NCI-H2029 treated with DMSO at 0.1 percent for 48 hours (cell line): ENCODE data around the gene CRACDL.

Experiments used
- DNase-seq: peaks from one replicate; lab custom pipeline; 2025; lab: John Stamatoyannopoulos, UW

Gene CRACDL, protein sequence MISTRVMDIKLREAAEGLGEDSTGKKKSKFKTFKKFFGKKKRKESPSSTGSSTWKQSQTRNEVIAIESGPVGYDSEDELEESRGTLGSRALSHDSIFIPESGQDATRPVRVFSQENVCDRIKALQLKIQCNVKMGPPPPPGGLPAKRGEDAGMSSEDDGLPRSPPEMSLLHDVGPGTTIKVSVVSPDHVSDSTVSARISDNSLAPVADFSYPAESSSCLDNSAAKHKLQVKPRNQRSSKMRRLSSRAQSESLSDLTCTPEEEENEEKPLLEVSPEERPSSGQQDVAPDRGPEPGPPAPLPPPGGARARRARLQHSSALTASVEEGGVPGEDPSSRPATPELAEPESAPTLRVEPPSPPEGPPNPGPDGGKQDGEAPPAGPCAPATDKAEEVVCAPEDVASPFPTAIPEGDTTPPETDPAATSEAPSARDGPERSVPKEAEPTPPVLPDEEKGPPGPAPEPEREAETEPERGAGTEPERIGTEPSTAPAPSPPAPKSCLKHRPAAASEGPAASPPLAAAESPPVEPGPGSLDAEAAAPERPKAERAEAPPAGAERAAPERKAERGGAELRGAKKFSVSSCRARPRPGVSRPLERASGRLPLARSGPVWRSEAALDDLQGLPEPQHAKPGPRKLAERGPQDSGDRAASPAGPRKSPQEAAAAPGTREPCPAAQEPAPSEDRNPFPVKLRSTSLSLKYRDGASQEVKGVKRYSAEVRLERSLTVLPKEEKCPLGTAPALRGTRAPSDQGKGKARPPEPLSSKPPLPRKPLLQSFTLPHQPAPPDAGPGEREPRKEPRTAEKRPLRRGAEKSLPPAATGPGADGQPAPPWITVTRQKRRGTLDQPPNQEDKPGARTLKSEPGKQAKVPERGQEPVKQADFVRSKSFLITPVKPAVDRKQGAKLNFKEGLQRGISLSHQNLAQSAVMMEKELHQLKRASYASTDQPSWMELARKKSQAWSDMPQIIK

DNA sequence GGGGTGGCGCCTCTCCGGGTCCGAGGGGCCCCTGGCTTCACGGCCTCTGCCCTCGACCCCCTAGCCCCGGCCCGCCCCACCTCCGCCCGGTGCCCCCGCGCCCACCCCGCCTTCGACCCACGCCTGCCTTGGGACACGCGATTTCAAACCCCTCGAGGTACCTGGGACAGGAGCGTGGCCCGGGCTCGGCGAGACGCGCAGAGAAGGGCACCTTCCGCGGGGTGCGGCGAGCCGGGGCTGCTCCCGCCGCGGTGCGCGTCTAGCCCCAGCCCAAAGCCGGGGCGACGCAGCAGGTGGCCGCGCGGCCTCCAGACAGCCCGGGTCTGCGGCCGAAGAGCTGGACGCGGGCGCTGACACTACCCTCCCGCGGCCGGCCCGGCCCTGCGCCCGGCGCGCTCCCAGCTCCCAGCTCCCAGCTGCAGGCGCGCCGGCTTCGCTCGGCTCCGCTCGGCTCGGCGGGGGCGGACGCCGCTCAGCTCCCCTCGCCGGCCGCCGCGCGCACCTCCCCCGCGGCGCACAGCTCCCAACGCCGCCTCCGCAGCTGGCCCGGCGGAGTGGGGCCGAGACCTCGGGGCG lies at the start of gene CRACDL:
CRACDL (minus strand) TSS at position 449 of the 576 bp plus-strand sequence. CDS start 89,425 bp downstream, outside the sequence.
- DNase-seq: no peak

DNA sequence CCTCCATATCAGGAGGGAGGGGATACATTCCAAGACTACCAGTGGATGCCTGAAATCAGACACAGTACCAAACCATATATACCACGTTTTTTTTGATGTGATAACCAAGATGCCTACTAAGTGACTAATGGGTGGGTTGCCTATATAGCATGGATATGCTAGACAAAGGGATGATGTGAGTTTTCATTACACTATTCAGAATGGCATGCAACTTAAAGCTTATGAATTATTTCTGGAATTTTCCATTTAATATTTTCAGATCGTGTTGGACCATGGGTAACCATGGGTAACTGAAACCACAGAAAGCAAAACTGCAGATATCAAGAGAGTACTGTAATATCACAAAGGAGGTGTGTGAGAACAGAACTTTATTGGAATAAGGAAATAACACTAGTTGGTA lies 39.6 kb upstream of the CRACDL start:
- DNase-seq: no peak

- DNase-seq: no peak
These were observed 36.6 kb upstream of the CRACDL start for GRCh38 chr2:98972582-98973167.

DNA sequence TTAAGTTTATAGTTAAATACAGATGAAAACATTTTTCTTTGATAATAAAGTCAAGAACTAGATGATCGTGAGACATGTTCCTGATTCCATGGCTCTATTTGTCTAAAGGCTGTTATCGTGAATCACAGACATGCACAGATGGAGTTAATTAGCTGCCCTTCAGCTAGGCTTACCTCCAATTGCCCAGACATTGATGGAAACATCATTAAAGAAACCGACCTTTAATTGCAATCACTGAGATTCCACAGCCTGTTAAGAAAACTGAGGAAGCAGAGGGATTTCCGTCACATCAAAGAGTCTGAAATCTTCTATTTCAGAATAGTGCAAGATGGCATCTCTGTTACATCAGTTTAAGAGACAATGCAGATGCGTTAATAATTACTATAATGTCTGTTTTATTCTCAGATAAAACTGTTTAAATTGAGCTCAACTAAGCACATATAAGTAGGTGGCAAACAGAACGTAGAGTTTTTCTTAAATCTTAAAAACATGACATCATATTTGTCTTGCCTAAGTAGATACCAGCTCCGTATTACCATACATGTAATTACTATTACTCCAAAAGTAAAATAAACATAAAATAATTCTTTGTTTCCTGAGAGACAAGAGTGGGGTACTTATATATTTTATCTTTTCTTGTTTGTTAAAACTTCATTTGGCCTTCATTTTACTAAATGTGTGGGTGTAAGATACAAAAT lies 23.9 kb upstream of the CRACDL start:
- no peak for DNase-seq

GRCh38 chr2:98952966-98953365 lies 16.9 kb upstream of the CRACDL start:
- no peak for DNase-seq

- no peak for DNase-seq
These were observed 13.1 kb upstream of the CRACDL start for GRCh38 chr2:98948956-98949739.

DNA sequence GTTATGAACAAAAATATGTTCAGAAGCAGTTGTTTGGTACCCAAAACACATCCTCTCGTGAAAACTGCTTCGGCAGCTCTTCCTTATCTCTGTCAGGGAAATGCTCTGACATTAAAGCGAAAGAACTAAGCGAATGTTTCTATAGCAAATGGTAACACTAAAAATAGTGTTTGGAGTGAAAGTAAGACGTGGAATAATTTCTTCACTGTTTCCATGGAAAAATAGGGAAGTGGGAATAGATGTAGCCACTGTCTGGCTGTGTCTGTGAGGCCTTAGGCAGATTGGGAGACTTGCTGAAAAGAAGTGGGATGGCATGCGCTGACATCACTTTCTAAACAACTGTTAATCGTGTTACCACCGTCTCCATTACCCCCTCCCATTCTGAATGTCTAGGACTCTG lies 11.5 kb upstream of the CRACDL start:
- no peak for DNase-seq

DNA sequence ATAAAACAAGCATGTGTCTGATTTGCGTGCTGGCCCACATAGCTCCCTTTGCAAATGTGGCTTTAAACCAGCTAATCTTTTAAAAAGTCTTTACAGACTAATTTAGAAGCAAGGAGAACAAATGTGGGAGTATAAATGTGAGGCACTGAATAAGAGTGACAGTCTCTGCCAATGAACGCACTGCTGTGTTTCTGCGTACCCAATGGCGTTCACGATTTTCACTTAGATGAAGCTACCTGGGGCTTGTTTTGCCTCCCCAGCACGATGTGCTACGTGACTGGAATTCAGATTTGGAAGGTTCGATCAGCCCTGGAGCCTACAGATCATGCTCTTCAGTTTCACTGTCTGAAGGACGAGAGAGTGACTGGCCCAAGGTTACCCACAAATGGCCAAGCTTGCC lies 10.8 kb upstream of the CRACDL start:
- DNase-seq: no peak

DNA sequence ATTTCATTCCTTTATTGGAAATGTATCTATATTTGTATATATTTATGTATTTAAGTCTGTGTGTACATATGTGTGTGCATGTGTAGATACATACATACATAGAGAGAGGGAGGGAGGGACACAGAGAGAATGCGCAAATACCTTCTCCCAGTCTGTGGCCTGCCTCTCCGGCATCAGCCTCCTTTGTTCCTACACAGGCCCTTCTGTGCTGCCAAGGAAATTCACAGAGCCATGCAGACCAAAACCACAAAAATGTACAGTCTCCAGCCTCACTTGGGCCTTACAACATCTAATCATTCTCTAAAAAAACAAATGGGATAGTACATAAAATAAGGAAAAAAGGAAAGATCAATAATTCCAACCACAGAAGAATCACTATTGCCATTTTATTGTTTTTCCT lies 8.8 kb upstream of the CRACDL start:
- DNase-seq: no peak

DNA sequence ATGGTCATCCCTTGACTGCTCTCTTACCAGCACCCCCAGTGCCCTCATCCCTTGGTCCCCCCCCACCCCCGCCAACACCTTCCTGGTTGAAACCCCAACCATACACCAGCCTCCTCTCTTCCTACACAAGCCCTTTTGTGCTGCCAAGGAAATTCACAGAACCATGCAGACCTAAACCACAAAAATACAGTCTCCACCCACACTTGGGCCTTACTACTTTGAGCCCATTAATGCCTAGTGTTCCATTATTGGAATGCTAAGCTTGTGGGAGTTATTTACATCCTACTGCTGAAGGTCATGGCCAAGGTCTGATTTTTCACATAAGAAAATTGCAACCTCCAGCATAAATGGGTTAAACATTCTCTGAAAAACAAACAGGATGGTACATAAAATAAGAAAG lies 4.1 kb upstream of the CRACDL start:
- DNase-seq: no peak

GRCh38 chr2:98937906-98938305 lies 1.9 kb upstream of the CRACDL start:
- no peak for DNase-seq

GRCh38 chr2:98936353-98937351 lies 627 bp upstream of the CRACDL start:
- DNase-seq: no peak

GRCh38 chr2:98935111-98935770 lies 784 bp downstream of the CRACDL start:
- DNase-seq: peak; percentile 22

- no peak for DNase-seq
These were observed 3.2 kb downstream of the CRACDL start for GRCh38 chr2:98932778-98933343.

DNA sequence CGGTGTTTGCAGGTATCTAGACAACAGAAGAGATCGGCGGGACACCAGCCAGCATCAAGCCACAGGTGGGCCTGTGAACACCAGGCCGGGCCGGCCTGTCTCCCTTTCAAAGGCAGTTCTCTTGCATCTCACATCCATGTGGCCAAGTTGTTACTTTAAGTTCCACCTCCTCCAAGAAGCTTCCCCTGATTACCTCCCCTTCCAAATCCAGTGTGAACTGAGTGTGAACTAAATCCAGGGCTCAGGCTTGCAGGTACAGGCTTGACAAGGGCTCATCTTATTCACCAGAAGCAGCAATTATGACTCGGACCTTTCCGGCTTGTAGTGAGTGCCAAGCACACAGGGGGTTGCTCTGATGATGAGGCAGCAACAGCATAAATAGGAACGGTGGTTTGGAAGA lies 3.9 kb downstream of the CRACDL start:
- DNase-seq: no peak

DNA sequence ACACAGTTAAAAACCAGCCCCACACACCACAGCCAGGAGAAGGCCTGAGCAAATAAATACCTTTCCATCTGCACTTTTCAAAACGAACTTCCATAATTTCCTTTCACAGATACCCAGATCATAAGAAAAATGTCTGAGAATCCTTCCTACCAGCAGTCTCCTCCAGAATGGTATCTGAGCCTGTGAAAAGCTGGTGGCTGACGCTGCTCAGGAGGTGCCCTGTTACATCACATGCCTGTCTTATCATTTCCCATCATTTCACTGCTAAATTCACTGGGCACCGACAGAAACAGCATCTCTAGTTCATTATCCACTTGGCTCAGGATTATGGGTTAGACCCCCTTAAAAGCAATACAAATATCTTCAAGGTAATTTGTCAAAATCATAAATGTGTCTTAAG lies 4.4 kb downstream of the CRACDL start:
- DNase-seq: no peak

GRCh38 chr2:98929920-98930319 lies 6.1 kb downstream of the CRACDL start:
- DNase-seq: no peak

GRCh38 chr2:98928242-98928641 lies 7.8 kb downstream of the CRACDL start:
- no peak for DNase-seq

- DNase-seq: no peak
These were observed 9.0 kb downstream of the CRACDL start for GRCh38 chr2:98927027-98927426.
